OCI-LY7 (cell line): ENCODE results near the gene TCF15.

Source experiments
- EZH2phosphoT487 ChIP-seq: fragments of 200-600 bp; sonication (generic); IDR thresholded peaks from 2 replicates; pipeline ENCODE4 v1.6.1; 2018; ENCODE audit warnings: low read depth, borderline replicate concordance, mild to moderate bottlenecking, mixed run types, antibody characterized with exemption, low read length, moderate library complexity, mixed read lengths
- TF ChIP-seq, protein P1 (sequence below): fragments of 200-600 bp; sonication (generic); conservative IDR thresholded peaks from 2 replicates; pipeline ENCODE4 v1.5.1; 2014; ENCODE audit warnings: mild to moderate bottlenecking, antibody characterized with exemption, low read length, moderate library complexity, mixed read lengths

GRCh38 chr20:576156-576555 is 34.0 kb downstream of the TCF15 start:
- TF ChIP-seq, protein P1, sequence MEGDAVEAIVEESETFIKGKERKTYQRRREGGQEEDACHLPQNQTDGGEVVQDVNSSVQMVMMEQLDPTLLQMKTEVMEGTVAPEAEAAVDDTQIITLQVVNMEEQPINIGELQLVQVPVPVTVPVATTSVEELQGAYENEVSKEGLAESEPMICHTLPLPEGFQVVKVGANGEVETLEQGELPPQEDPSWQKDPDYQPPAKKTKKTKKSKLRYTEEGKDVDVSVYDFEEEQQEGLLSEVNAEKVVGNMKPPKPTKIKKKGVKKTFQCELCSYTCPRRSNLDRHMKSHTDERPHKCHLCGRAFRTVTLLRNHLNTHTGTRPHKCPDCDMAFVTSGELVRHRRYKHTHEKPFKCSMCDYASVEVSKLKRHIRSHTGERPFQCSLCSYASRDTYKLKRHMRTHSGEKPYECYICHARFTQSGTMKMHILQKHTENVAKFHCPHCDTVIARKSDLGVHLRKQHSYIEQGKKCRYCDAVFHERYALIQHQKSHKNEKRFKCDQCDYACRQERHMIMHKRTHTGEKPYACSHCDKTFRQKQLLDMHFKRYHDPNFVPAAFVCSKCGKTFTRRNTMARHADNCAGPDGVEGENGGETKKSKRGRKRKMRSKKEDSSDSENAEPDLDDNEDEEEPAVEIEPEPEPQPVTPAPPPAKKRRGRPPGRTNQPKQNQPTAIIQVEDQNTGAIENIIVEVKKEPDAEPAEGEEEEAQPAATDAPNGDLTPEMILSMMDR: no peak
- TF ChIP-seq EZH2phosphoT487: no peak
